Measurements from ENCODE around the gene DNMBP.

Gene DNMBP

GRCh38 chr10:99981581-99982199 is 28.1 kb downstream of the DNMBP start:
- H3K27ac ChIP-seq (ENCODE audit: low read length), result no peak overlapping the region
- no peak overlapping the region for H2AFZ ChIP-seq (ENCODE audit: low read length)
- H3K79me2 ChIP-seq (ENCODE audit: low read length), result no peaks in the 10 kb centered on the region

DNA sequence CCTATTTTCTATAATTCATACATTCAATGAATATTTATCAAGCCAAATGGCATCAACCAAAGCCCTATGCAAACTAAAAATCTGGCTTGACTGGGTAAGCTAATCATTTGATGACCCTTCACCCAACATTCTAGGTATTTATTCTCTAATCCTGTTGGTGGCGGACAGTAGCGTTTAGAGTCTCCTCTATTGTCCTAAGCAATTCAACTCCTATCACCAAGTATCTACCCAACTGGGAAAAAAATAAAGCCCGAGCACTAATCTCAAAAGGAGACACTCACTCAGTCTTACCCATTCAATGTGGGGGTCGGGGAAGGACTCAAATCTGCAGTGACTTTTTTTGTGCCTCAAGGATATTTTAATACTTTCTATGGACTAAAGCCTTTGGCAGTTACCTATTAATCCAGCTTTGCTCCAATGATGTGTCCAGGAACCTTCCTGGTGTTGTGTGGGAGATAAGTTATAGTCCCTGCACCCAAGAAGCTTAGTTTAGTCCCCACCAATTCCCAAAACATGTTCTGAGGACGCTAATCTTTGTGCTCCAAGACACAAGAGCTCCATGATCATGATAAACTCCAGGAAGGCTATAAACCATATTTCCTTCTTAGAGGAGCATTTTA is 30.6 kb downstream of the DNMBP start:
- TF ChIP-seq CTCF (IDR thresholded peaks at IDR 0.05; ENCODE audit: low read length), result no peak
- TF ChIP-seq EZH2 (optimal IDR thresholded peaks at IDR 0.05; ENCODE audit: low read depth, low read length), result no peak
- no peak for TF ChIP-seq EZH2phosphoT487 (IDR thresholded peaks at IDR 0.05; ENCODE audit: low read length)
- Histone ChIP-seq H3K9ac (ENCODE audit: low read length) (no peak overlapping the region), H3K9me2 (replicated peaks; ENCODE audit: insufficient read depth, low read length) (no peaks in the 10 kb centered on the region), H3K4me2 (ENCODE audit: low read depth, low read length) (no peak overlapping the region), H3K4me3 (ENCODE audit: low read length) (no peak overlapping the region), H2AFZ (ENCODE audit: low read length) (no peak overlapping the region), H3K27ac (ENCODE audit: low read length) (no peak overlapping the region), H3K27me3 (replicated peaks; ENCODE audit: insufficient read depth, low read length) (no peaks in the 10 kb centered on the region), H3F3A (ENCODE audit: insufficient read depth, low read length) (no peaks in the 10 kb centered on the region), H4K20me1 (ENCODE audit: insufficient read depth, low read length) (no peaks in the 10 kb centered on the region), H3K79me2 (ENCODE audit: low read length) (no peaks in the 10 kb centered on the region), H3K9me3 (replicated peaks; ENCODE audit: insufficient read depth, low read length) (no peaks in the 10 kb centered on the region), H3K4me1 (ENCODE audit: low read length) (no peaks in the 10 kb centered on the region), H3K36me3 (replicated peaks; ENCODE audit: insufficient read depth, low read length) (no peaks in the 10 kb centered on the region)
- no peak for DNase-seq

More at GRCh38 chr10:99981581-99982199, 28.1 kb downstream of the DNMBP start:
- H4K20me1 ChIP-seq (ENCODE audit: insufficient read depth, low read length), result no peaks in the 10 kb centered on the region
- no peaks in the 10 kb centered on the region for H3K9me2 ChIP-seq (replicated peaks; ENCODE audit: insufficient read depth, low read length)
- H3K4me1 ChIP-seq (ENCODE audit: low read length), result no peaks in the 10 kb centered on the region
- no peak overlapping the region for H3K4me2 ChIP-seq (ENCODE audit: low read depth, low read length)
- H3K4me3 ChIP-seq (ENCODE audit: low read length), result no peak overlapping the region
- H3K9me3 ChIP-seq (replicated peaks; ENCODE audit: insufficient read depth, low read length), result no peaks in the 10 kb centered on the region
- no peak for DNase-seq
- H3F3A ChIP-seq (ENCODE audit: insufficient read depth, low read length), result no peaks in the 10 kb centered on the region
- no peak overlapping the region for H3K9ac ChIP-seq (ENCODE audit: low read length)
- TF ChIP-seq EZH2 (optimal IDR thresholded peaks at IDR 0.05; ENCODE audit: low read depth, low read length) (no peak), CTCF (IDR thresholded peaks at IDR 0.05; ENCODE audit: low read length) (no peak), EZH2phosphoT487 (IDR thresholded peaks at IDR 0.05; ENCODE audit: low read length) (no peak)
- H3K27me3 ChIP-seq (replicated peaks; ENCODE audit: insufficient read depth, low read length), result no peaks in the 10 kb centered on the region
- no peaks in the 10 kb centered on the region for H3K36me3 ChIP-seq (replicated peaks; ENCODE audit: insufficient read depth, low read length)

GRCh38 chr10:99977916-99978315 is 31.8 kb downstream of the DNMBP start:
- no peak for DNase-seq

More at GRCh38 chr10:99977916-99978315, 31.8 kb downstream of the DNMBP start:
- H3F3A ChIP-seq (ENCODE audit: insufficient read depth, low read length), result no peaks in the 10 kb centered on the region
- no peak overlapping the region for H3K4me2 ChIP-seq (ENCODE audit: low read depth, low read length)
- no peaks in the 10 kb centered on the region for H3K4me1 ChIP-seq (ENCODE audit: low read length)
- H3K79me2 ChIP-seq (ENCODE audit: low read length), result no peaks in the 10 kb centered on the region
- H2AFZ ChIP-seq (ENCODE audit: low read length), result no peak overlapping the region
- no peak overlapping the region for H3K4me3 ChIP-seq (ENCODE audit: low read length)
- no peaks in the 10 kb centered on the region for H3K9me3 ChIP-seq (replicated peaks; ENCODE audit: insufficient read depth, low read length)
- no peaks in the 10 kb centered on the region for H4K20me1 ChIP-seq (ENCODE audit: insufficient read depth, low read length)
- no peaks in the 10 kb centered on the region for H3K9me2 ChIP-seq (replicated peaks; ENCODE audit: insufficient read depth, low read length)
- no peak for TF ChIP-seq EZH2phosphoT487 (IDR thresholded peaks at IDR 0.05; ENCODE audit: low read length)
- no peak for TF ChIP-seq EZH2 (optimal IDR thresholded peaks at IDR 0.05; ENCODE audit: low read depth, low read length)
- TF ChIP-seq CTCF (IDR thresholded peaks at IDR 0.05; ENCODE audit: low read length), result no peak
- no peaks in the 10 kb centered on the region for H3K27me3 ChIP-seq (replicated peaks; ENCODE audit: insufficient read depth, low read length)
- no peaks in the 10 kb centered on the region for H3K36me3 ChIP-seq (replicated peaks; ENCODE audit: insufficient read depth, low read length)
- no peak overlapping the region for H3K27ac ChIP-seq (ENCODE audit: low read length)
- no peak overlapping the region for H3K9ac ChIP-seq (ENCODE audit: low read length)
